Effector memory CD4-positive, alpha-beta T cell (primary cell): ENCODE results near the gene IL11RA.

ENCODE experiments used
- DNase-seq, 3 donors: peaks; one replicate each; pipeline ENCODE4 v3.0.0-alpha.2; 2020
- H3K27ac ChIP-seq: 2 replicates; pipeline ENCODE4 v1.7.0; 2013; ENCODE audit warnings: mild to moderate bottlenecking, low read length, moderate library complexity; ENCODE audit not compliant: insufficient read depth, poor library complexity, severe bottlenecking
- H3K27me3 ChIP-seq: replicated peaks from 2 replicates; pipeline ENCODE4 v1.7.0; 2013; ENCODE audit warnings: mild to moderate bottlenecking, low read length; ENCODE audit not compliant: insufficient read depth, control insufficient read depth, poor library complexity, severe bottlenecking
- H3K36me3 ChIP-seq: 2 replicates; pipeline ENCODE4 v1.7.0; 2013; ENCODE audit warnings: mild to moderate bottlenecking, low read length, moderate library complexity; ENCODE audit not compliant: control insufficient read depth, insufficient read depth
- H3K4me1 ChIP-seq: 2 replicates; pipeline ENCODE4 v1.7.0; 2013; ENCODE audit warnings: low read length, mild to moderate bottlenecking; ENCODE audit not compliant: control insufficient read depth, insufficient read depth, poor library complexity, severe bottlenecking
- H3K4me3 ChIP-seq: 2 replicates; pipeline ENCODE4 v1.7.0; 2013; ENCODE audit warnings: low read length, low read depth, mild to moderate bottlenecking; ENCODE audit not compliant: insufficient read depth, poor library complexity, severe bottlenecking
- H3K9me3 ChIP-seq: 2 replicates; pipeline ENCODE4 v1.7.0; 2013; ENCODE audit warnings: mild to moderate bottlenecking, low read length, moderate library complexity; ENCODE audit not compliant: control insufficient read depth
- total RNA-seq, 3 donors: gene quantifications; one replicate each; lab custom pipeline; 2026; lab: John Stamatoyannopoulos, UW

The IL11RA gene
- 11.1 to 19.6 (median 11.4) reads per million in 3 donors for total RNA-seq

DNA sequence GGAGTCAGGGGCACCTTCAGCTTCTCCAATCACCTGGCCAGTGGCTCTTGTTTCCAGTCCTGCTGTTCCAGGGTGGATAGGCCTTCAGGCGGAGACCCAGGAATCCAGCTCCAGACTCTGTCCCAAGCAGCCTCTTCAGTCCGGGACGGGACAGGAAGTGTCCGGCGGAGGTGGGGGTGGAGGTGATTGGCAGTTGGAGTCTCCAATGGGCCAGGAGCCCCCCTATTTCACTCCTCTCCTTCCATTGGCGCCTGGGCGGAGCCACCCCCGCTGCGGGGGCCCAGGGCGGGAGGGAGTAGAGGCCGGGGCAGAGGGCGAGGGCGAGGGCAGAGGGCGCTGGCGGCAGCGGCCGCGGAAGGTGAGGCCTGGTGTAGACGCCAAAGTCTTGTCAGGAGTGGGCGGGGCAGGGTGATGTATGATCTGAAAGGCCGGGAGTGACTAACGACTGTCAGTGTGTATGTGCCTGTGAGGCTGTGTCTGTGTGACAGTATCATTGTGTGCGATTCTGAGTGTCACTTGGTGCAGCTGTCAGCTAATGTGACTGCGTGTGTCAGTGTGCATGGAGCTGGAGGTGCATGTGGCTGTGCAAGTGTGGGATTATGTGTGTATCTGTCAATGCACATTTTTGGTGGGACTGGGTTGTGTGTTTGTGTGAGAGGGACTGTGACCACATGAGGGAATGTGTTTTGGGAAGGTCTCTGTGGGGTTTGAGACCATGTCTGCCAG lies at the start of gene IL11RA:
Gene IL11RA (plus strand): TSS at position 310 of the 726 bp plus-strand sequence. CDS start 3,033 bp downstream, outside the sequence.
- no peak within 1 kb of the TSS for H3K27ac ChIP-seq
- H3K27me3 ChIP-seq: no peaks in the 10 kb centered on the region
- peaks cover 30% of the 10 kb centered on the region for H3K4me1 ChIP-seq
- no peak within 1 kb of the TSS for H3K4me3 ChIP-seq
- no peaks in the 10 kb centered on the region for H3K9me3 ChIP-seq
- peaks cover 29% of the 10 kb centered on the region for H3K36me3 ChIP-seq
- no peak for DNase-seq

DNA sequence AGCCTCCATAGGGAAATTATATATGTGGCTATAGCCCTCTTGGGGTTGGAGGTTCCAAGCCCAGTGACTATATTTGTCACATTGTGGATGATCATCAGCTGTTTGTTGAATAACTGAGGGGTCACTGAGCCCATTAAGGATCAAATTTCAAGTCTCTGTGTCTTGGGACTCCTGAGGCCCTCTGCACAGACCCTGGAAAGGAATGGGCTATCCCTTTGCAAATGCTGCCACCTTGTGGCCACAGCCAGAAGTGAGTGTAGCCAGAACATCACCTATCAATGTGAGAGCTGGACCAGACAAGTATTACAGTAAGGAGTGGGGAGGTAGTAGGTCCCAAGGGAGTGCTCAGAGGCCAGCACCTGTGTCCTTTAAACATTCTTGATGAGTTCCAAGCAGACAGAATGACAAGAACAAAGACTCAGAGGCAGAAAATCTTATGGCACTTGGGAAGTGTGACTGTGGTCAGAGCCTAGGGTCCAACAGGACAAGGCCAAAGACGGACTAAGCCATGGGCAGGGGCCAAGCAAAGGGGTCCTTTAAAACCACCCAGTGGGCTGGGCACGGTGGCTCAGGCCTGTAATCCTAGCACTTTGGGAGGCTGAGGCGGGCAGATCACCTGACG lies 48.3 kb upstream of the IL11RA start:
- Histone ChIP-seq H3K4me1 (no peaks in the 10 kb centered on the region), H3K36me3 (no peaks in the 10 kb centered on the region), H3K27ac (no peak overlapping the region), H3K9me3 (no peaks in the 10 kb centered on the region), H3K27me3 (no peaks in the 10 kb centered on the region), H3K4me3 (no peak overlapping the region)
- peak; percentile 56 to 67 (median 56) for DNase-seq

DNA sequence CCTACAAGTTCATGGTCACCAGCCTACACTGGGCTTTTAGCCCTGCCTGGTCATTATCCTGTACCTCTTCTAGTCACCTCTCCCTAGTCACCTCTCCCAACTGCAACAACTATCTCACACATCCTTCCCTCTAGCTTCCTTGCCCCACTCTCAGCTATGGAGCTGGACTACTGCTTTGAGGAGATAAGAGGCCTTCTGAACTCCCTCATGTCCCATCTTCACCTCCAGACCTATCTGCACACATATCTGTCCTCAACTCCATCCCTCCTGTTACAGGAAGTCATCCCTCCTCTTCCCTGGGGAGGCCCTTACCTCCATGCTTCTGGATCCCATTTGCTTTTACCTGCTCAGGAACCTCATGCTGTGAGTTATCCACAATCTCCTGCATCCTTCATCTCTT lies 45.8 kb upstream of the IL11RA start:
- no peaks in the 10 kb centered on the region for H3K27me3 ChIP-seq

DNA sequence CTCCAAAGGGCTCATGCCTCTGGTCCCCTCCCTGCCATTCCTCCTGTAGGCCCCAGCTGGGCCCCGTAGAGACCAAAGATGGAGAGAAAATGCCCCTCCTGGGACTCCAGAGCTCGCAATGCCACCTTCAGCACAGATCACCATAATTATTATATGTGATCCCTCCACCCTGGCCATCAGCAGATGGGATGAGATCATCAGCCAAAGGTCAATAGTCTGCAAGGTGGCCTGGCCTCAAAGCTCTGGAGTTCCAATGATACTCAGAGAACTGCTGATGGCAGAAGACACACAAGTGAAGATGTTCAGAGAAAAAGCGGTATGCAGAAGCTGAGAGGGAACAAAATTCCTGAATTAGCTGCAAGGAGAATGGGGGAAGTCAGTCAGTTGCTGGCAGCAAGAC lies 45.1 kb upstream of the IL11RA start:
- Histone ChIP-seq H3K4me1 (peaks cover 12% of the 10 kb centered on the region), H3K9me3 (no peaks in the 10 kb centered on the region), H3K36me3 (no peaks in the 10 kb centered on the region), H3K27ac (no peak overlapping the region), H3K4me3 (no peak overlapping the region), H3K27me3 (no peaks in the 10 kb centered on the region)
- DNase-seq: no peak

More for the DNA sequence above, 45.8 kb upstream of the IL11RA start:
- Histone ChIP-seq H3K9me3 (no peaks in the 10 kb centered on the region), H3K27ac (no peak overlapping the region), H3K4me1 (peaks cover 5% of the 10 kb centered on the region), H3K36me3 (no peaks in the 10 kb centered on the region), H3K4me3 (no peak overlapping the region)
- DNase-seq: no peak

DNA sequence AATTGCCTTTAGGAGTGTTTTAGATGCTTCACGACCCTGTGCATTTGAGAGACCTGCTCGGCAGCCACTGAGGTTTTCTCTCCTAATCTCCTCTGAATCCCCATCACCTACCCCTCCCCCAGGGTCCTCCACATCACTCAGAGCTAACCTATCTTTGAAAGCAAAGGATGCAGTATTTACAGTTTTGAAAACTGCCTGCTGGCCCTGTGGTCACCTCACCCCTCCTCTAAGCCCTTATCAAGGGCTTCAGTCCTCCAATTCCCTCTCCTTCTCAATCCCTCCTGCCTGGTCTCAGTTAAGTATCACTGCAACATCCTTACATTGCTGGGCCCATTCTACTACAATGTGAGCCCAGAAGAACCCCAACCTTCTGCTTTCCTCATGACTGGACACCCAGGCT lies 44.7 kb upstream of the IL11RA start:
- Histone ChIP-seq H3K27ac (no peak overlapping the region), H3K27me3 (no peaks in the 10 kb centered on the region), H3K36me3 (no peaks in the 10 kb centered on the region), H3K9me3 (no peaks in the 10 kb centered on the region), H3K4me1 (peaks cover 12% of the 10 kb centered on the region), H3K4me3 (no peak overlapping the region)
- no peak for DNase-seq

DNA sequence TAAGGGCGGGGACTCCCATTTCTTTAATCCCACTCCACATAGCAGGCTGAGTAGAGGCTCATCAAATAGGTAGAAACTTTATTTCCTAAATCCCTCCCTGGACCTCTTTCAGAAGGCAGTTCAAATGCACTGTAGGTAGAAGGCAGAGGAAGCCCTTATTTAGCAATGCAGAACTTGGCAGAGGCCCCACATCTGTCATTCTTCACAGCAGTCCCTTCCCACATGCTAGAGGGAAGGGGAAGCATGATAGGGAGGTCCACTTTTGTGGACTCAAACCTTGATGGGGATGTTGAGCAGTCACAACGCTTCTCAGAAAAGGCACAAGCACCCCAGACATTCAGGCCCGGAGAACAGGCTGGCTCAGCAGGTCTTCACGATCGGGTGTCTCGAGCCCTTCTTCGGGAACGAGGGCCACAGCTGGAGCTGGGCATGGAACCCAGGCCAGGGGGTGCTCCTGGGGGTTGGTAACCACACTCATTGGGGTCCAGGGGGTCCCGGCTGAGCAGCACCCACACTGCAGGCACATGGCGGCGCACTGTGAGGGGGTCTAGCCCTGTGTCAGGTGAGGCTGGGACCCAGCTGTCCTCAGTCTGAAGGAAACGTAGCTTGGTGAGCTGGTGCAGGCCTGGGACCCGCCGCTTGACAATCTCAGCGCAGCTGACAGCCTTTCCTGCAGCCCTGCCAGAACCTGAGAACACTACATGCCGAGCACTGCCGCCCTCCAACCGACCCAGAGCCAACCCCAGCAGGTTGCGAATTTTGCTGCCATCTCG lies 41.4 kb upstream of the IL11RA start:
- peak overlapping the region; percentile 83 for H3K4me3 ChIP-seq
- peaks cover 11% of the 10 kb centered on the region for H3K36me3 ChIP-seq
- DNase-seq: no peak
- peaks cover 12% of the 10 kb centered on the region for H3K4me1 ChIP-seq
- no peaks in the 10 kb centered on the region for H3K27me3 ChIP-seq
- no peak overlapping the region for H3K27ac ChIP-seq
- no peaks in the 10 kb centered on the region for H3K9me3 ChIP-seq

DNA sequence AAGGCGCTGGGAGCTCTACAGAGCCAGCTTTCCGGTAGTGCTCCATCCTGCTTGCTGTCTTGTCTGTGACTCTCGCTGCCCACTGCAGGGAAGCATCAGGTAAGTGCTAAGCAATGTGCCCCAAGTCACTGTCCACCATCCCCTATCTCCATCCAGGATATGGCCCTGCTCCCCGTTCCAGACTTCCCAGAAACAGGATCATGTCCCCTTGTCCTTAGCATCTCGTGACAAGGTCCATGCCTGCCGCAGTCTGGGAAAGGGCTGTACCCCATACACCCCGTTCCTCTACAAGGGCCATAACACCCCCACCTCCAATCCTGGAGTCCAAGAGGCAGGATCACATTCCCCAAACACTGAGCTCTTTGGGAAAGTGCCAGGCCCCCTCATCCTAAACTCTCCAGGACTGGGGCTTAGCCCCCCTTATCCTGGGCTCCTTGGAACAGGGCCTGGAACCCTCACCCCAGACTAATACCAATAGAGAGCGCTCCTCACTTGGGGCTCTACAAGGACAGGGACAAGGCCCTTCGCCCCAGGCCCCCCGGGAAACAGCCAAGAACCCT lies 40.7 kb upstream of the IL11RA start:
- peaks cover 17% of the 10 kb centered on the region for H3K36me3 ChIP-seq
- peaks cover 12% of the 10 kb centered on the region for H3K4me1 ChIP-seq
- peak overlapping the region; percentile 82 for H3K27ac ChIP-seq
- H3K4me3 ChIP-seq: peak overlapping the region; percentile 83
- no peaks in the 10 kb centered on the region for H3K9me3 ChIP-seq
- DNase-seq: no peak
- no peaks in the 10 kb centered on the region for H3K27me3 ChIP-seq

DNA sequence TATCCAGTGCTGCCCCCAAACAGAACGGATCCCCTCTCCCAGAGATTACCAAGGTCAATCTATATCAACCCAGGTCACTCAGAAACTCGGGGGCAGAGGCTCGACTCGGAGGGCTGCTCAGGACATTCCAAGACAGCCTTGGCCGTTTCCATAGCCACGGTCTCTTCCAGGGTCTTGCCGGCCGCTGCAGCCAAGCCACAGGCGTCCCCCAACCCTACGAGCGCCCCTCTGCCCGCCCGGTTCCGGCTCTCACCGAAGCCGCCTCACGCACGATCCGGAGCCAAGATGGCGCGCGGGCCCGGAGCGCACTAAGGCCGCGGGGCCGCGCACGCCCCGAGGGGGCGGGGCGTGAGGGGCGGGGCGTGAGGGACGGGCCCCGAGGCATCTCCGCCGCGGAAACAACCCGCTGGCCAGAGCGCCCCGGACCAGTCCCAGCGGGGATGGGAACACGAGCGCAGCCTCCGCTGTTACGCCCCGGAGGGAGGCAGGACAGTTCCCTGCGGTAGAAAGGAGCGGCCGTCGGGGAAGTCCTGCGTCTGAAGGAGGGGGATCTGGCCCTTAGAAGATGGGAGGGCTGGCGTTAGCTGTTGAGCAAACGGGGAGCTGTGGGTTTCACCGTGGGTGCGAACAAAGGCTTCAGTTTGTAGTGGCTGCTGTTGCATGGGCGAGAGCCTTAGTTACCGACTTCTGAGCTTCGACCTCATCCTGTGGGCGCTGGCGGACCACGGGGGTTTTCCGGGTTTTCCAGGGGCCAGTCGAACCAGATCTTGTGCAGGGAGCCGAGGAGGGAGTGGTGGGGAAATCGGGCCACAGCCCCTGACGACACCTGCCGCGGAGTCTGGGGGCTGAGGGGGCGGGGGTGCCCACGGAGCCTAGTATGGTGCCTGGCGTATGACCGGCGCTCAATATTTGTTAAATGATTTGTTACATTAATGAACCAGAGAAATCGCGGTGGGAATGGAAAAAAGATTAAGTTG lies 39.9 kb upstream of the IL11RA start, which contains the start of gene RPP25L:
Gene RPP25L (minus strand): TSS at position 287 of the 977 bp plus-strand sequence. CDS start 801 bp downstream, outside the sequence.
- H3K27me3 ChIP-seq: no peaks in the 10 kb centered on the region
- peaks cover 25% of the 10 kb centered on the region for H3K36me3 ChIP-seq
- peaks cover 12% of the 10 kb centered on the region for H3K4me1 ChIP-seq
- peak within 1 kb of the TSS; percentile 82 for H3K27ac ChIP-seq
- H3K9me3 ChIP-seq: no peaks in the 10 kb centered on the region
- peak; percentile 73 to 77 (median 74) for DNase-seq
- H3K4me3 ChIP-seq: peak within 1 kb of the TSS; percentile 83
